Measurements from ENCODE around the gene DLX4.

DLX4 gene

GRCh38 chr17:49979748-49980479 lies 10.9 kb downstream of the DLX4 start:
- TF ChIP-seq EZH2 (IDR thresholded peaks at IDR 0.05; ENCODE audit: borderline replicate concordance, low read depth, low read length, severe bottlenecking) = no peak
- TF ChIP-seq CTCF (IDR thresholded peaks at IDR 0.05; ENCODE audit: borderline replicate concordance, extremely low read depth, low read length, poor library complexity, severe bottlenecking) = no peak
- H3K4me3 ChIP-seq (ENCODE audit: low read depth in 1 of 2, low read length in 2 of 2) = no peak overlapping the region
- H3K27ac ChIP-seq (ENCODE audit: low read length) = no peak overlapping the region
- H3K36me3 ChIP-seq (ENCODE audit: insufficient read depth, low read length) = no peaks in the 10 kb centered on the region
- H3K27me3 ChIP-seq (ENCODE audit: insufficient read depth, low read length, poor library complexity) = peaks cover 17% of the 10 kb centered on the region
- H3K9ac ChIP-seq (ENCODE audit: low read depth, low read length) = no peak overlapping the region
- H3K4me1 ChIP-seq (ENCODE audit: insufficient read depth, low read length) = no peaks in the 10 kb centered on the region
- H4K20me1 ChIP-seq (ENCODE audit: insufficient read depth, low read length) = peaks cover 3% of the 10 kb centered on the region; the same call in 1 of the 2 replicates
- no peaks in the 10 kb centered on the region for H3K79me2 ChIP-seq (ENCODE audit: insufficient read depth, low read length)
- H2AFZ ChIP-seq (ENCODE audit: low read depth, low read length) = no peak overlapping the region
- no peaks in the 10 kb centered on the region for H3K9me3 ChIP-seq (ENCODE audit: insufficient read depth, low read length, severe bottlenecking)
- no peak for ATAC-seq (ENCODE audit: insufficient read depth, low read depth)
- H3K4me2 ChIP-seq (ENCODE audit: insufficient read depth, low read length) = no peak overlapping the region
- DNase-seq = no peak

- Histone ChIP-seq H3K27ac (ENCODE audit: low read length) (no peak overlapping the region), H3K79me2 (ENCODE audit: insufficient read depth, low read length) (no peaks in the 10 kb centered on the region), H4K20me1 (ENCODE audit: insufficient read depth, low read length) (peaks cover 3% of the 10 kb centered on the region; the same call in 1 of the 2 replicates), H3K4me1 (ENCODE audit: insufficient read depth, low read length) (no peaks in the 10 kb centered on the region), H3K9me3 (ENCODE audit: insufficient read depth, low read length, severe bottlenecking) (no peaks in the 10 kb centered on the region), H3K4me3 (ENCODE audit: low read depth in 1 of 2, low read length in 2 of 2) (no peak overlapping the region), H3K27me3 (ENCODE audit: insufficient read depth, low read length, poor library complexity) (peaks cover 15% of the 10 kb centered on the region), H3K36me3 (ENCODE audit: insufficient read depth, low read length) (no peaks in the 10 kb centered on the region), H3K9ac (ENCODE audit: low read depth, low read length) (no peak overlapping the region), H3K4me2 (ENCODE audit: insufficient read depth, low read length) (no peak overlapping the region), H2AFZ (ENCODE audit: low read depth, low read length) (no peak overlapping the region)
- TF ChIP-seq EZH2 (IDR thresholded peaks at IDR 0.05; ENCODE audit: borderline replicate concordance, low read depth, low read length, severe bottlenecking) (no peak), CTCF (IDR thresholded peaks at IDR 0.05; ENCODE audit: borderline replicate concordance, extremely low read depth, low read length, poor library complexity, severe bottlenecking) (no peak)
- ATAC-seq (ENCODE audit: insufficient read depth, low read depth) (no peak), DNase-seq (no peak)
These were observed 11.8 kb downstream of the DLX4 start for GRCh38 chr17:49980703-49981197.

- Histone ChIP-seq H3K4me1 (ENCODE audit: insufficient read depth, low read length) (no peaks in the 10 kb centered on the region), H3K9me3 (ENCODE audit: insufficient read depth, low read length, severe bottlenecking) (no peaks in the 10 kb centered on the region), H3K79me2 (ENCODE audit: insufficient read depth, low read length) (no peaks in the 10 kb centered on the region), H3K4me2 (ENCODE audit: insufficient read depth, low read length) (no peak overlapping the region), H3K4me3 (ENCODE audit: low read depth in 1 of 2, low read length in 2 of 2) (no peak overlapping the region), H3K36me3 (ENCODE audit: insufficient read depth, low read length) (no peaks in the 10 kb centered on the region), H3K27me3 (ENCODE audit: insufficient read depth, low read length, poor library complexity) (peaks cover 32% of the 10 kb centered on the region), H4K20me1 (ENCODE audit: insufficient read depth, low read length) (peaks cover 16% of the 10 kb centered on the region), H3K27ac (ENCODE audit: low read length) (no peak overlapping the region), H2AFZ (ENCODE audit: low read depth, low read length) (no peak overlapping the region), H3K9ac (ENCODE audit: low read depth, low read length) (no peak overlapping the region)
- TF ChIP-seq CTCF (IDR thresholded peaks at IDR 0.05; ENCODE audit: borderline replicate concordance, extremely low read depth, low read length, poor library complexity, severe bottlenecking) = no peak
- TF ChIP-seq EZH2 (IDR thresholded peaks at IDR 0.05; ENCODE audit: borderline replicate concordance, low read depth, low read length, severe bottlenecking) = no peak
- DNase-seq (no peak), ATAC-seq (ENCODE audit: insufficient read depth, low read depth) (no peak)
These were observed 15.3 kb downstream of the DLX4 start for GRCh38 chr17:49984283-49984682.
